Colonic mucosa (tissue), 4 donors: ENCODE measurements around the gene CDH12. TPM values are rescaled to one million over a fixed set of nuclear protein-coding genes. Genes with fewer than 3 reads are reported as not detected.

Source experiments
- DNase-seq: peaks from one replicate; pipeline ENCODE4 v3.0.0-alpha.2; 2020
- H3K27ac ChIP-seq: fragments of 200-600 bp; one replicate; pipeline ENCODE4 v1.8.0; 2021
- H3K27me3 ChIP-seq: fragments of 200-600 bp; one replicate; pipeline ENCODE4 v1.8.0; 2021
- H3K36me3 ChIP-seq: fragments of 200-600 bp; one replicate; pipeline ENCODE4 v1.8.0; 2021
- H3K4me1 ChIP-seq: fragments of 200-600 bp; one replicate; pipeline ENCODE4 v1.8.0; 2021; ENCODE audit warnings: mild to moderate bottlenecking
- H3K4me3 ChIP-seq: fragments of 200-600 bp; one replicate; pipeline ENCODE4 v1.8.0; 2021
- H3K9ac ChIP-seq, 2 donors: one replicate each; pipeline ENCODE4 v1.7.0; 2013; ENCODE audit warnings: control low read depth in 2 of 2, low read depth in 2 of 2, low read length in 2 of 2
- H3K9me3 ChIP-seq: fragments of 200-600 bp; one replicate; pipeline ENCODE4 v1.8.0; 2021
- intact Hi-C: fragments of 100-400 bp; cut with DNase I; formaldehyde crosslinking; loops from one replicate; pipeline ENCODE4 v1.14.1; 2022
- total RNA-seq, 2 donors: library from RNA; stranded (reverse); fragmentation: NEBNext Ultra II Directional in 1 of 2; extraction: Animal tissue kit (Norgen Biotek cat#: 25700) in 1 of 2; gene quantifications; one replicate each; pipeline ENCODE4 v1.2.1, GENCODE V29; 2021
- TF ChIP-seq, protein P1 (sequence below): fragments of 200-600 bp; IDR thresholded peaks from one replicate; pipeline ENCODE4 v1.8.0; 2022; ENCODE audit warnings: antibody characterized with exemption, mild to moderate bottlenecking
- donor health status: healthy.
- donor health status: DM: no; HTN: no; CAD: no.
- donor health status: DM: no; HTN: no; CAD: no.

The CDH12 gene
- total RNA-seq, 2 donors from 2014 or later: not detected

DNA sequence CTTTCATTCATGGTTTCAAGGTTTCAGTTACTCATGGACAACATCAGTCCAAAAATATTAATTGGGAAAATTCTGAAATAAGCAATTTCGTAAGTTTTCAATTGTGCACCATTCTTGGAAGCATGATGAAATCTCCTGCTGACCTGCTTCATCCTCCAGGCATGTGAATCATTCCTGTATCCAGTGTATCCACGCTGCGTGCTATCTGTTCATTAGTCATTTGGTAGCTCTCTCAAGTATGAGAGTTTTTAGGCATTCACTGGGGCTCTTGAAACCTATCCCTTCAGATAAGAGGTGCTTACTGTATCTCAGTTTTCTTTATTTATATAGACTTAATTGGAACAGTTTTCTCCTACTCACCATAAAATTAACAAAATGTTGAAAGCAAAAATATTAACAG, 293.0 kb downstream of the CDH12 start:
- no peaks in the 10 kb centered on the region for H3K9me3 ChIP-seq
- DNase-seq: no peak
- intact Hi-C loops: no loop called here
- no peak overlapping the region for H3K27ac ChIP-seq
- no peak overlapping the region for H3K9ac ChIP-seq
- TF ChIP-seq, protein P1, sequence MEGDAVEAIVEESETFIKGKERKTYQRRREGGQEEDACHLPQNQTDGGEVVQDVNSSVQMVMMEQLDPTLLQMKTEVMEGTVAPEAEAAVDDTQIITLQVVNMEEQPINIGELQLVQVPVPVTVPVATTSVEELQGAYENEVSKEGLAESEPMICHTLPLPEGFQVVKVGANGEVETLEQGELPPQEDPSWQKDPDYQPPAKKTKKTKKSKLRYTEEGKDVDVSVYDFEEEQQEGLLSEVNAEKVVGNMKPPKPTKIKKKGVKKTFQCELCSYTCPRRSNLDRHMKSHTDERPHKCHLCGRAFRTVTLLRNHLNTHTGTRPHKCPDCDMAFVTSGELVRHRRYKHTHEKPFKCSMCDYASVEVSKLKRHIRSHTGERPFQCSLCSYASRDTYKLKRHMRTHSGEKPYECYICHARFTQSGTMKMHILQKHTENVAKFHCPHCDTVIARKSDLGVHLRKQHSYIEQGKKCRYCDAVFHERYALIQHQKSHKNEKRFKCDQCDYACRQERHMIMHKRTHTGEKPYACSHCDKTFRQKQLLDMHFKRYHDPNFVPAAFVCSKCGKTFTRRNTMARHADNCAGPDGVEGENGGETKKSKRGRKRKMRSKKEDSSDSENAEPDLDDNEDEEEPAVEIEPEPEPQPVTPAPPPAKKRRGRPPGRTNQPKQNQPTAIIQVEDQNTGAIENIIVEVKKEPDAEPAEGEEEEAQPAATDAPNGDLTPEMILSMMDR: no peak
- H3K4me3 ChIP-seq: no peak overlapping the region
- H3K36me3 ChIP-seq: no peaks in the 10 kb centered on the region
- no peaks in the 10 kb centered on the region for H3K27me3 ChIP-seq
- H3K4me1 ChIP-seq: no peaks in the 10 kb centered on the region

DNA sequence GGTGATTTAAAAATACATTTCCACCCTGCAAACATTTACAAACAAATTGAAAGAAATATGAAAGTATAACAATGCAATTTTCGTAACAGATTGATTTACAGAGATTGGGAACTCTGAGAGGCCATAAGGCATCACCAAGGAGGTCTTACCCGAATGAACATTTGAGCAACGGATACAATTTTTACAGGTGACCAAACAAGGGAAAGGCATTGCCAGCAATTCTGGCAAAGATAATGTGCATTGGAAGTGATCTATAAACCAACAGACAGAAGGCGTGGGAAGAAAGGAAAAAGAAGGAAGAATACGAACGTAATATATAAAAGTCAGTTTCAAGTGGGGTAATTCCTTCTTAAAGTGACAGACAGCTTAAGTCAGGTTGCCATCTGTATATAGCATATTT, 295.9 kb downstream of the CDH12 start:
- Histone ChIP-seq H3K9ac (no peak overlapping the region), H3K9me3 (no peaks in the 10 kb centered on the region), H3K4me3 (no peak overlapping the region), H3K36me3 (no peaks in the 10 kb centered on the region), H3K4me1 (no peaks in the 10 kb centered on the region), H3K27ac (no peak overlapping the region), H3K27me3 (no peaks in the 10 kb centered on the region)
- no peak for DNase-seq
- intact Hi-C loops: no loop called here
- TF ChIP-seq, protein P1: no peak

DNA sequence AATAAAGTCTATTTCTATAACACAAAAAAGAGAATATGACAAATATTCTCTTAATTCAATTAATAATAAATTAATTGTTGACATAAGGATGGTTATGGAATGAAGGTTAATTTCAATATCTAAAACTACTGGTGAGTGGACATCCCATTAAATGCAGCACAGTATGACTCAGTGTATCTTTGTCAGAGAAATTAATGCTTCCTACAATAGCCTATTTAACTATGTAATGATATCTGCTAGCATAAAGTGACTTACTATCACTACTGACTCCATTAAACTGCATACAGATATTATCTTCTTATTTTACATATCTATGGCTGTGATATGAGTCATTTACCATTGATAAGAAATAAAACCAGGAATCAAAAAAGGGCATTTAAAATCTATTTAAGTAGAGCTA, 298.7 kb downstream of the CDH12 start:
- Histone ChIP-seq H3K36me3 (no peaks in the 10 kb centered on the region), H3K9ac (no peak overlapping the region), H3K4me1 (no peaks in the 10 kb centered on the region), H3K9me3 (no peaks in the 10 kb centered on the region), H3K27me3 (no peaks in the 10 kb centered on the region), H3K4me3 (no peak overlapping the region), H3K27ac (no peak overlapping the region)
- intact Hi-C loops: no loop called here
- no peak for DNase-seq
- TF ChIP-seq, protein P1: no peak

DNA sequence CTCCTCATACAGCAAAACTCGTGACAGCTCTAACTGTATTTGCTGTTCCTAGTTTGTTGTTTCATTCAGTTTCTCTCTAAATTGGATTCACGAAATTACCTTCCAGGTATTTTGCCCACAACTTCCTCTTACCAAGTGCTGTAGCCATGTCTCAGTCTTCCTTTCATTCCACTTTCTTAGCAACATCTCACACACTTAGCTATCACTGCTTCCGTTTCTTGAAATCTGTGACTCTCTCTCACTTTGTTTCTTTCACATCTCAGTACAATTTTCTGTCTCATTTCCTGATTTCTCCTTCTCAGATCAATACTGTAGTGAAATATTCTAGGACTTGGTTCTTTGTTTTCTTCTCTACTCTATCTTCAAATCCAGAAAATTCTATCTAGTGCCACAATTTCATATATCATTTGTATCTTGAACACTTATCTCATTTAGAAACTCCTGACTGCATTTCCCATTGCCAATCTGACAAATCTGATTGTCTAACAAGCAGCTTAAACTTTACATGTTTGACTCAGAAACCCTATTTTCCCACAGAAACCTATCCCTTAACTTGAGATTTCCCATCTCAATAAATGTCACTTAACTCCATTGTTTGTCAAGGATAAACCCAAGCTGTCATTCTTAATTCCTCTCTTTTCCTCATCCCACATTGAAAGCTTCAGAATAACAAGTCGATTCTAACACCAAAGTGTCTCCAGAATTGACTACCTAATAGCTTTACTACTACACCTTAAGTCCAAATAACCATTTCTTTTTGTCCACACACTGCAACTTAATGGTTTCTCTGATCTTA, 303.1 kb downstream of the CDH12 start:
- H3K9me3 ChIP-seq: no peaks in the 10 kb centered on the region
- intact Hi-C loops: no loop called here
- no peaks in the 10 kb centered on the region for H3K4me1 ChIP-seq
- H3K9ac ChIP-seq: no peak overlapping the region
- no peaks in the 10 kb centered on the region for H3K27me3 ChIP-seq
- H3K27ac ChIP-seq: no peak overlapping the region
- H3K36me3 ChIP-seq: no peaks in the 10 kb centered on the region
- DNase-seq: no peak
- TF ChIP-seq, protein P1: no peak
- H3K4me3 ChIP-seq: no peak overlapping the region

DNA sequence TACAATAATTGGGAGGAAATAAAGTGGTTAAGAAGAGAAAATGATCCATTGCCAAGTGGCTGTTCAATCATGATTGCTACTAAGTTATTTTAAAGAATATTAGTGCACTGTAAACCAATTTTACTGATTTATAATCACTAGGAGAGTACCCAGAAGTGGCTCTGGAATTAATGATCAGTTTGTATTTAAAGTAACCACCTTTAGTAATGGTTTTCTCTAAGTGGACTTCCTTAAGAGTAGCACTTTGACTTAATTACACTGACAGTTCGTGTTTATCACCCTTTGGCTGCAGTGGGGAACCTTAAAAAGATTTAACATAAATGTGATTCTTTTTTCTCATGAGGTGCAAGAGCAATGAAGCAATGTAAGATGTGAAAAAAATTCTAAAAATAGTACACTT, 310.8 kb downstream of the CDH12 start:
- H3K4me3 ChIP-seq: no peak overlapping the region
- no peaks in the 10 kb centered on the region for H3K36me3 ChIP-seq
- no peaks in the 10 kb centered on the region for H3K9me3 ChIP-seq
- intact Hi-C loops: no loop called here
- no peak for DNase-seq
- TF ChIP-seq, protein P1: no peak
- H3K9ac ChIP-seq: no peak overlapping the region
- H3K27ac ChIP-seq: no peak overlapping the region
- no peaks in the 10 kb centered on the region for H3K27me3 ChIP-seq
- no peaks in the 10 kb centered on the region for H3K4me1 ChIP-seq
